ENCODE results near the gene CCDC116. TPM values are rescaled to one million over a fixed set of nuclear protein-coding genes. Genes with fewer than 3 reads are reported as not detected.

The CCDC116 gene
- polyA plus RNA-seq, 1 donor from 2014 or later: 0.28 TPM

DNA sequence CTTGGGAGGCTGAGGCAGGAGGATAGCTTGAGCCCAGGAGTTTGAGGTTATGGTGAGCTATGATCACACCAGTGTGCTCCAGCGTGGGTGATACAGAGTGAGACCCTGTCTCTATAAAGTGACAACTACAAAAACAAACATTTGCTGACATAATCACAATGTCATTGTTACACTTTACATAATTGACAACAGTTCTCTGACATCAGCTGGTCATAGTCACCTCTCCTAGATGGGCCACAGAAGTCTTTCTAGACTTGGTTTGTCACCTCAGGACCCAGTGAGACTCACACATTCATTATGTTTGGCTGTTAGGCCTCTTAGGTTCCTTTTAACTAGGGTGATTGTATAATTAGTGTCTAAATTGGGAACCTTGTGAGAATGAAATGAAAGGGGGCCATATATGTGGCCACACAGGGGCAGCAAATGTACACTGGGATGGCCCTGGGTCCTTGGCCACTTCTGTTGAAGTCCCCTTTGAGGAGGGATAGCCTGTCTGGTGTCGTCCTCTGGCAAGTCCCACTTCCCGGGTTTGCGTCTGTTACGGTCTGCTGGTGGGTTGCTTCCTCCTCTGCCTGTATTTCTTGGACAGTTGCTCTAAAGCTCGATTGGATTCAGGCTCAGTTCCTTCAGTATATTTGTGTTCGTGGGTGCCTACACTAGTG, 27.4 kb downstream of the CCDC116 start:
- Histone ChIP-seq H3F3A (ENCODE audit: insufficient read depth, low read length, poor library complexity, severe bottlenecking) (no peaks in the 10 kb centered on the region), H3K36me3 (ENCODE audit: insufficient read depth, low read length) (no peaks in the 10 kb centered on the region), H3K79me2 (replicated peaks; ENCODE audit: insufficient read depth, low read length) (no peaks in the 10 kb centered on the region), H3K9me3 (ENCODE audit: low read length) (no peaks in the 10 kb centered on the region), H4K20me1 (ENCODE audit: insufficient read depth) (no peaks in the 10 kb centered on the region), H3K27ac (ENCODE audit: low read length) (no peak overlapping the region), H2AFZ (ENCODE audit: low read depth, low read length) (no peak overlapping the region), H3K4me2 (ENCODE audit: low read length) (no peak overlapping the region), H3K4me3 (ENCODE audit: low read length) (no peak overlapping the region), H3K9ac (ENCODE audit: low read length) (no peak overlapping the region), H3K9me2 (ENCODE audit: insufficient read depth, low read length) (no peaks in the 10 kb centered on the region), H3K27me3 (ENCODE audit: insufficient read depth, low read depth, low read length) (peaks cover 7% of the 10 kb centered on the region)
- TF ChIP-seq EP300 (conservative IDR thresholded peaks at IDR 0.05; ENCODE audit: poor library complexity, severe bottlenecking) (no peak), TAF1 (IDR thresholded peaks at IDR 0.05; ENCODE audit: low read depth) (no peak), MXI1 (conservative IDR thresholded peaks at IDR 0.05; ENCODE audit: poor library complexity, severe bottlenecking) (no peak), SMC3 (conservative IDR thresholded peaks at IDR 0.05; ENCODE audit: poor library complexity) (no peak), RAD21 (conservative IDR thresholded peaks at IDR 0.05) (no peak), REST (IDR thresholded peaks at IDR 0.05; ENCODE audit: borderline replicate concordance) (no peak)
- TF ChIP-seq, protein P1, sequence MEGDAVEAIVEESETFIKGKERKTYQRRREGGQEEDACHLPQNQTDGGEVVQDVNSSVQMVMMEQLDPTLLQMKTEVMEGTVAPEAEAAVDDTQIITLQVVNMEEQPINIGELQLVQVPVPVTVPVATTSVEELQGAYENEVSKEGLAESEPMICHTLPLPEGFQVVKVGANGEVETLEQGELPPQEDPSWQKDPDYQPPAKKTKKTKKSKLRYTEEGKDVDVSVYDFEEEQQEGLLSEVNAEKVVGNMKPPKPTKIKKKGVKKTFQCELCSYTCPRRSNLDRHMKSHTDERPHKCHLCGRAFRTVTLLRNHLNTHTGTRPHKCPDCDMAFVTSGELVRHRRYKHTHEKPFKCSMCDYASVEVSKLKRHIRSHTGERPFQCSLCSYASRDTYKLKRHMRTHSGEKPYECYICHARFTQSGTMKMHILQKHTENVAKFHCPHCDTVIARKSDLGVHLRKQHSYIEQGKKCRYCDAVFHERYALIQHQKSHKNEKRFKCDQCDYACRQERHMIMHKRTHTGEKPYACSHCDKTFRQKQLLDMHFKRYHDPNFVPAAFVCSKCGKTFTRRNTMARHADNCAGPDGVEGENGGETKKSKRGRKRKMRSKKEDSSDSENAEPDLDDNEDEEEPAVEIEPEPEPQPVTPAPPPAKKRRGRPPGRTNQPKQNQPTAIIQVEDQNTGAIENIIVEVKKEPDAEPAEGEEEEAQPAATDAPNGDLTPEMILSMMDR (IDR thresholded peaks at IDR 0.05; ENCODE audit: poor library complexity, severe bottlenecking): no peak

DNA sequence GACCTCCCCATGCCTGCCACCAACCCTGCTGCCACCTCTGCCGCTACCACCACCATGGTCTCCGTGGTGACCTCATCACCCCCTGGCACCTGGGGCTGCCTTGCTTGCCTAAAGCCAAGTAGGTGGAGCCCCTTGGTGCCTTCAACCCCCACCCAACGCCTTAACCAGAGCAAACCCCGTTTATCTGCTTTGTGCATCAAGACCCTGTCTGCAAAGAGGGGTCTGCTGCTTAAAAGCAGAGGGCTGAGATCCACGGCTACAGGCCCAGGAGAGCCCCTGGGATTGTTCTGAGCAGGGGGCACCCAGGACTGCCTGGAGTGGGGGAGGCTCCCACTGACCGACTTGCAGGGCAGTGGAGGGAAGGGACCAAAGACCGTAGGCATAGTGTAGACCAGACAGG, 28.3 kb downstream of the CCDC116 start:
- Histone ChIP-seq H3K36me3 (ENCODE audit: insufficient read depth, low read length) (no peaks in the 10 kb centered on the region), H2AFZ (ENCODE audit: low read depth, low read length) (no peak overlapping the region), H3K27ac (ENCODE audit: low read length) (no peak overlapping the region), H3K4me3 (ENCODE audit: low read length) (no peak overlapping the region), H3K79me2 (replicated peaks; ENCODE audit: insufficient read depth, low read length) (no peaks in the 10 kb centered on the region), H3K27me3 (ENCODE audit: insufficient read depth, low read depth, low read length) (peaks cover 7% of the 10 kb centered on the region), H4K20me1 (ENCODE audit: insufficient read depth) (no peaks in the 10 kb centered on the region), H3K9me2 (ENCODE audit: insufficient read depth, low read length) (no peaks in the 10 kb centered on the region), H3K4me2 (ENCODE audit: low read length) (no peak overlapping the region), H3K9ac (ENCODE audit: low read length) (no peak overlapping the region), H3K9me3 (ENCODE audit: low read length) (no peaks in the 10 kb centered on the region), H3F3A (ENCODE audit: insufficient read depth, low read length, poor library complexity, severe bottlenecking) (no peaks in the 10 kb centered on the region)
- no peak for TF ChIP-seq RAD21 (conservative IDR thresholded peaks at IDR 0.05)
- no peak for TF ChIP-seq POLR2AphosphoS5 (IDR thresholded peaks at IDR 0.05)
- no peak for TF ChIP-seq REST (IDR thresholded peaks at IDR 0.05; ENCODE audit: borderline replicate concordance)
- TF ChIP-seq, protein P1 (IDR thresholded peaks at IDR 0.05; ENCODE audit: poor library complexity, severe bottlenecking): no peak
- TF ChIP-seq MXI1 (conservative IDR thresholded peaks at IDR 0.05; ENCODE audit: poor library complexity, severe bottlenecking): no peak
- no peak for TF ChIP-seq TAF1 (IDR thresholded peaks at IDR 0.05; ENCODE audit: low read depth)
- no peak for TF ChIP-seq SMC3 (conservative IDR thresholded peaks at IDR 0.05; ENCODE audit: poor library complexity)
- TF ChIP-seq EZH2 (IDR thresholded peaks at IDR 0.05; ENCODE audit: borderline replicate concordance, insufficient read depth, low read length, poor library complexity, severe bottlenecking): no peak
- TF ChIP-seq EP300 (conservative IDR thresholded peaks at IDR 0.05; ENCODE audit: poor library complexity, severe bottlenecking): no peak
